ENCODE results near the gene NRARP. TPM values are rescaled to one million over a fixed set of nuclear protein-coding genes. Genes with fewer than 3 reads are reported as not detected.
"Not testable (repeated sequence)": the region's sequence is repeated elsewhere in the genome, so short reads cannot be mapped to it uniquely, and the experiment has no call there.

Gene NRARP
- total RNA-seq, 1 donor from 2014 or later, result 13.4 TPM

GRCh38 chr9:137266585-137267453 is 35.3 kb downstream of the NRARP start:
- no peaks in the 10 kb centered on the region for H3K27me3 Mint-ChIP-seq
- no peak overlapping the region for H3K27ac Mint-ChIP-seq
- no peak overlapping the region for H3K4me3 Mint-ChIP-seq
- H3K36me3 Mint-ChIP-seq (ENCODE audit: low read depth), result peaks cover 36% of the 10 kb centered on the region
- no peaks in the 10 kb centered on the region for H3K9me3 Mint-ChIP-seq
- peaks cover 4% of the 10 kb centered on the region for H3K4me1 Mint-ChIP-seq
- DNase-seq, result no peak
- intact Hi-C loops (cut with micrococcal nuclease), result no loop called here

- H3K4me1 Mint-ChIP-seq, result no peaks in the 10 kb centered on the region
- no peaks in the 10 kb centered on the region for H3K9me3 Mint-ChIP-seq
- no peak for DNase-seq
- intact Hi-C loops (cut with micrococcal nuclease), result no loop called here
- peaks cover 36% of the 10 kb centered on the region for H3K36me3 Mint-ChIP-seq (ENCODE audit: low read depth)
- H3K27me3 Mint-ChIP-seq, result no peaks in the 10 kb centered on the region
- H3K27ac Mint-ChIP-seq, result no peak overlapping the region
- H3K4me3 Mint-ChIP-seq, result no peak overlapping the region
Measured at GRCh38 chr9:137266162-137266527, 35.9 kb downstream of the NRARP start.

- Mint-ChIP-seq H3K4me1 (no peaks in the 10 kb centered on the region), H3K9me3 (no peaks in the 10 kb centered on the region), H3K4me3 (no peak overlapping the region)
Measured at GRCh38 chr9:137265496-137266161, 36.4 kb downstream of the NRARP start.

GRCh38 chr9:137264067-137264466 is 38.0 kb downstream of the NRARP start:
- Mint-ChIP-seq H3K9me3 (no peaks in the 10 kb centered on the region), H3K4me3 (no peak overlapping the region), H3K4me1 (no peaks in the 10 kb centered on the region), H3K27me3 (no peaks in the 10 kb centered on the region), H3K36me3 (ENCODE audit: low read depth) (peaks cover 36% of the 10 kb centered on the region), H3K27ac (no peak overlapping the region)
- DNase-seq, result no peak
- intact Hi-C loops (cut with micrococcal nuclease), result no loop called here

More at GRCh38 chr9:137265496-137266161, 36.4 kb downstream of the NRARP start:
- H3K27ac Mint-ChIP-seq, result no peak overlapping the region
- no peaks in the 10 kb centered on the region for H3K27me3 Mint-ChIP-seq
- intact Hi-C loops (cut with micrococcal nuclease), result no loop called here
- no peak for DNase-seq
- H3K36me3 Mint-ChIP-seq (ENCODE audit: low read depth), result peaks cover 34% of the 10 kb centered on the region

- H3K36me3 Mint-ChIP-seq (ENCODE audit: low read depth), result peaks cover 37% of the 10 kb centered on the region
- intact Hi-C loops (cut with micrococcal nuclease), result no loop called here
- H3K27me3 Mint-ChIP-seq, result no peaks in the 10 kb centered on the region
- no peaks in the 10 kb centered on the region for H3K4me1 Mint-ChIP-seq
- H3K4me3 Mint-ChIP-seq, result no peak overlapping the region
- no peak for DNase-seq
- no peak overlapping the region for H3K27ac Mint-ChIP-seq
- H3K9me3 Mint-ChIP-seq, result no peaks in the 10 kb centered on the region
Measured at GRCh38 chr9:137263506-137263905, 38.6 kb downstream of the NRARP start.

- no peaks in the 10 kb centered on the region for H3K27me3 Mint-ChIP-seq
- peaks cover 34% of the 10 kb centered on the region for H3K36me3 Mint-ChIP-seq (ENCODE audit: low read depth)
Measured at GRCh38 chr9:137262909-137263285, 39.2 kb downstream of the NRARP start.

GRCh38 chr9:137262173-137262908 is 39.7 kb downstream of the NRARP start:
- H3K27ac Mint-ChIP-seq; DNase-seq; H3K27me3 Mint-ChIP-seq; H3K4me3 Mint-ChIP-seq; H3K9me3 Mint-ChIP-seq; intact Hi-C loops (cut with micrococcal nuclease); H3K4me1 Mint-ChIP-seq: not testable (repeated sequence)
- peaks cover 28% of the 10 kb centered on the region for H3K36me3 Mint-ChIP-seq (ENCODE audit: low read depth)

More at GRCh38 chr9:137262909-137263285, 39.2 kb downstream of the NRARP start:
- intact Hi-C loops (cut with micrococcal nuclease), result no loop called here
- Mint-ChIP-seq H3K27ac (no peak overlapping the region), H3K4me1 (no peaks in the 10 kb centered on the region), H3K4me3 (no peak overlapping the region), H3K9me3 (no peaks in the 10 kb centered on the region)
- DNase-seq, result no peak

GRCh38 chr9:137256856-137257255 is 45.2 kb downstream of the NRARP start:
- intact Hi-C loops (cut with micrococcal nuclease), result no loop called here
- H3K9me3 Mint-ChIP-seq, result no peaks in the 10 kb centered on the region
- H3K27ac Mint-ChIP-seq, result no peak overlapping the region
- peaks cover 15% of the 10 kb centered on the region for H3K36me3 Mint-ChIP-seq (ENCODE audit: low read depth)
- peak overlapping the region; percentile 87 for H3K4me3 Mint-ChIP-seq
- H3K27me3 Mint-ChIP-seq, result peaks cover 1% of the 10 kb centered on the region
- H3K4me1 Mint-ChIP-seq, result peaks cover 13% of the 10 kb centered on the region
- DNase-seq, result no peak

GRCh38 chr9:137256362-137256761 is 45.7 kb downstream of the NRARP start:
- Mint-ChIP-seq H3K27me3 (peaks cover 1% of the 10 kb centered on the region), H3K36me3 (ENCODE audit: low read depth) (peaks cover 12% of the 10 kb centered on the region), H3K4me3 (peak overlapping the region; percentile 87), H3K4me1 (peaks cover 13% of the 10 kb centered on the region), H3K27ac (no peak overlapping the region), H3K9me3 (no peaks in the 10 kb centered on the region)
- DNase-seq, result no peak
- intact Hi-C loops (cut with micrococcal nuclease), result no loop called here

- Mint-ChIP-seq H3K27me3 (peaks cover 1% of the 10 kb centered on the region), H3K27ac (peak overlapping the region; percentile 84), H3K36me3 (ENCODE audit: low read depth) (peaks cover 12% of the 10 kb centered on the region), H3K9me3 (no peaks in the 10 kb centered on the region), H3K4me1 (peaks cover 13% of the 10 kb centered on the region), H3K4me3 (peak overlapping the region; percentile 87)
- DNase-seq, result no peak
- intact Hi-C loops (cut with micrococcal nuclease), result loop anchor here (1.0 kb wide), 1 partner anchor 14 kb away; the partner anchor contains the start of gene TUBB4B
Measured at GRCh38 chr9:137255448-137256114, 46.5 kb downstream of the NRARP start.

GRCh38 chr9:137254624-137255447 is 47.2 kb downstream of the NRARP start, which contains the start of gene NELFB:
Gene NELFB (plus strand): TSS chr9:137255327.
- intact Hi-C loops (cut with micrococcal nuclease), result loop anchor here (1.0 kb wide), 1 partner anchor 14 kb away; the partner anchor contains the start of gene TUBB4B
- H3K36me3 Mint-ChIP-seq (ENCODE audit: low read depth), result peaks cover 12% of the 10 kb centered on the region
- no peaks in the 10 kb centered on the region for H3K9me3 Mint-ChIP-seq
- H3K27ac Mint-ChIP-seq, result peak within 1 kb of the TSS; percentile 84
- peak; percentile 100 for DNase-seq
- peak within 1 kb of the TSS; percentile 90 for H3K4me3 Mint-ChIP-seq
- peaks cover 13% of the 10 kb centered on the region for H3K4me1 Mint-ChIP-seq
- H3K27me3 Mint-ChIP-seq, result peaks cover 1% of the 10 kb centered on the region

GRCh38 chr9:137253717-137254623 is 48.1 kb downstream of the NRARP start:
- H3K27me3 Mint-ChIP-seq, result peaks cover 1% of the 10 kb centered on the region
- DNase-seq, result peak; percentile 64
- H3K4me3 Mint-ChIP-seq, result peak overlapping the region; percentile 90
- peaks cover 9% of the 10 kb centered on the region for H3K36me3 Mint-ChIP-seq (ENCODE audit: low read depth)
- intact Hi-C loops (cut with micrococcal nuclease), result no loop called here
- no peaks in the 10 kb centered on the region for H3K9me3 Mint-ChIP-seq
- H3K4me1 Mint-ChIP-seq, result peaks cover 13% of the 10 kb centered on the region
- H3K27ac Mint-ChIP-seq, result peak overlapping the region; percentile 83
